SH-SY5Y (cell line): ENCODE data around the gene UNC5C.

Experiments used
- GATA2 ChIP-seq: IDR thresholded peaks from 2 replicates; pipeline ENCODE4 v1.6.1; 2011; ENCODE audit warnings: mild to moderate bottlenecking, low read depth, low read length
- GATA3 ChIP-seq: IDR thresholded peaks from 2 replicates; pipeline ENCODE4 v1.6.1; 2011; ENCODE audit warnings: low read depth, mild to moderate bottlenecking, low read length, moderate library complexity

DNA sequence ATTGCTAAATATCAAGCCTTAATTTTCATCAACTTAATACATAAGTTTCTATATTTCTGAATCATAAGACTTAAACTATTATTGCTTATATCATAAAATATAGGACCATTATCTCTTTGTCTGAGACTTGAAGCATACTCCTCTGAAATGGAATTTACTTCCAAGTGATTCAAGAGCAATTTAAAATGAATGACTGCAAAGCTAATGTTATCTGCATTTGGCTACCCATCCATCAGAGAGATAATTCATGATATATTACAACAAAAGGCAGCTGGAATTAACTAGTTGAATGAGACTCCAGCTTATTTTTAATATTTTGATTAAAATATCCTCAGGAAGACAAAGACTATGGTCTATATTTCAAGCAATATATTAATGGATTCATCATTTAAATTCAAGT lies 208.6 kb downstream of the UNC5C start:
- TF ChIP-seq GATA3 (no peak), GATA2 (no peak)
